HepG2 (cell line): ENCODE data around the gene UBE2G2. TPM values are rescaled to one million over a fixed set of nuclear protein-coding genes. Genes with fewer than 3 reads are reported as not detected.

ENCODE experiments used
- ATAC-seq: fragments of 200-7000 bp; cut with Tn5 transposase; 3 replicates; pipeline ENCODE4 v1.9.1; 2020; ENCODE audit warnings: mild to moderate bottlenecking, moderate library complexity
- BruUV-seq: library from RNA; stranded (reverse); fragments of 400-500 nt; replicated peaks from 2 replicates; lab custom pipeline; 2021; lab: Mats Ljungman, UMichigan
- CTCF ChIA-PET: fragments of 300-600 bp; formaldehyde crosslinking; extraction: SDS; loops from one replicate; lab custom pipeline; 2021; ENCODE audit warnings: low total read pairs, inconsistent platforms, low intra/inter-chr PET ratio; lab: Yijun Ruan, JAX
- POLR2A ChIA-PET: fragments of 350-600 bp; sonication (Branson Sonifier 250); formaldehyde crosslinking; loops from one replicate; lab custom pipeline; 2020; ENCODE audit warnings: antibody characterized with exemption, inconsistent platforms; lab: Yijun Ruan, JAX
- DNase-seq: peaks from one replicate; pipeline ENCODE4 v3.0.0-alpha.2; 2015; ENCODE audit warnings: low spot score
- FAIRE-seq: peaks from 3 replicates; lab custom pipeline; 2011; peaks lifted over from hg19 to GRCh38; lab: Jason Lieb, UNC
- H2AFZ ChIP-seq: one replicate; pipeline ENCODE4 v1.6.1; 2011; ENCODE audit warnings: low read length, inconsistent platforms
- H3K27ac ChIP-seq: fragments of 300-600 bp; 3 replicates; pipeline ENCODE4 v1.8.0; 2011; ENCODE audit warnings: mixed run types, mild to moderate bottlenecking, mixed read lengths, low read length, inconsistent platforms; ENCODE audit not compliant: insufficient read depth; ENCODE audit errors: extremely low read length
- H3K27me3 ChIP-seq, 2 experiments: fragments of 200-600 bp in 1 of 2; 2 replicates in 1 of 2; 3 replicates in 1 of 2; pipeline versions ENCODE4 v1.6.0 to v1.8.0; 2011; ENCODE audit warnings: low read length in 2 of 2, mild to moderate bottlenecking in 2 of 2, moderate library complexity in 2 of 2, inconsistent platforms in 1 of 2; ENCODE audit not compliant: insufficient read depth in 2 of 2, control insufficient read depth in 1 of 2
- H3K36me3 ChIP-seq, 2 experiments: fragments of 200-600 bp in 1 of 2; replicated peaks in 1 of 2; 2 replicates in 1 of 2; 3 replicates in 1 of 2; pipeline versions ENCODE4 v1.5.1 to v1.8.0; 2011; ENCODE audit warnings: low read length in 2 of 2, inconsistent platforms in 1 of 2; ENCODE audit not compliant: insufficient read depth in 2 of 2, control insufficient read depth in 1 of 2
- H3K4me1 ChIP-seq: 2 replicates; pipeline ENCODE4 v1.5.1; 2012; ENCODE audit warnings: low read length, inconsistent platforms; ENCODE audit not compliant: insufficient read depth
- H3K4me2 ChIP-seq: 2 replicates; pipeline ENCODE4 v1.6.0; 2011; ENCODE audit warnings: low read depth, low read length, inconsistent platforms
- H3K4me3 ChIP-seq, 3 experiments: fragments of 200-600 bp in 1 of 3; sonication (generic), shearing (Covaris generic) in 1 of 3; replicated peaks in 1 of 3; 2 replicates each; pipeline ENCODE4 v1.5.1; 2011 to 2016; ENCODE audit warnings: low read length in 3 of 3, inconsistent platforms in 2 of 3, low read depth in 2 of 3, mild to moderate bottlenecking in 2 of 3, control low read depth in 1 of 3, mixed read lengths in 1 of 3; ENCODE audit not compliant: insufficient read depth in 1 of 3
- H3K79me2 ChIP-seq: one replicate; pipeline ENCODE4 v1.6.1; 2011; ENCODE audit warnings: low read length, inconsistent platforms; ENCODE audit not compliant: insufficient read depth
- H3K9ac ChIP-seq: 2 replicates; pipeline ENCODE4 v1.6.0; 2011; ENCODE audit warnings: mild to moderate bottlenecking, low read depth, low read length, inconsistent platforms; ENCODE audit not compliant: insufficient read depth
- H3K9me3 ChIP-seq: 2 replicates; pipeline ENCODE4 v1.5.1; 2012; ENCODE audit warnings: mild to moderate bottlenecking, low read length
- H4K20me1 ChIP-seq: 2 replicates; pipeline ENCODE4 v1.6.0; 2011; ENCODE audit warnings: inconsistent platforms, mild to moderate bottlenecking, low read length, moderate library complexity; ENCODE audit not compliant: insufficient read depth
- DNMT3B ChIP-seq: conservative IDR thresholded peaks from 2 replicates; pipeline ENCODE4 v1.6.1; 2016; ENCODE audit warnings: missing biosample characterization, control low read depth
- IRX3 ChIP-seq: sonication (generic); formaldehyde crosslinking; IDR thresholded peaks from 2 replicates; pipeline ENCODE4 v1.8.1; 2023; ENCODE audit warnings: mild to moderate bottlenecking, low read depth, missing genetic modification reagents, borderline replicate concordance
- MAFF ChIP-seq: IDR thresholded peaks from 2 replicates; pipeline ENCODE4 v1.6.1; 2011; ENCODE audit warnings: low read depth, low read length, improper control_type of control experiment
- MAFK ChIP-seq, 2 experiments: IDR thresholded peaks in 1 of 2; conservative IDR thresholded peaks in 1 of 2; 2 replicates each; pipeline ENCODE4 v1.6.1; 2011; ENCODE audit warnings: improper control_type of control experiment in 2 of 2, low read length in 2 of 2
- MNT ChIP-seq: fragments of 450-650 bp; IDR thresholded peaks from 2 replicates; pipeline ENCODE4 v1.6.1; 2016
- ZSCAN29 ChIP-seq: sonication (generic); formaldehyde crosslinking; conservative IDR thresholded peaks from 2 replicates; pipeline ENCODE4 v1.4.0; 2020; ENCODE audit warnings: mild to moderate bottlenecking, missing genetic modification reagents
- WGBS: methylation state at CpG from one replicate; pipeline ENCODE4 v1.1.6; 2017; ENCODE audit warnings: low lambda C conversion rate; 5-methylcytosine and 5-hydroxymethylcytosine counted together
- in situ Hi-C: cut with HindIII; loops from 2 replicates; pipeline ENCODE4 v1.10.0; 2017; ENCODE audit warnings: low pct_unique_long_range_greater_than_20kb; ENCODE audit not compliant: extremely low pct_ligation_motif_present
- intact Hi-C: fragments of 100-400 bp; cut with micrococcal nuclease; formaldehyde crosslinking; loops from one replicate; pipeline ENCODE4 v1.10.0; 2022; ENCODE audit not compliant: unreplicated experiment
- polyA plus RNA-seq, 8 experiments: library from polyadenylated mRNA; depleted of rRNA in 3 of 8; stranded (reverse) in 7 of 8; unstranded in 1 of 8; fragments of >200 nt; fragmentation: Illumina TruSeq in 4 of 8; extraction: Trizol in 4 of 8; gene quantifications; 2 replicates each; pipeline versions ENCODE4 v1.2.1 to v1.2.3, GENCODE V29; 2011 to 2016; ENCODE audit warnings: low read depth in 4 of 8, missing spikeins in 1 of 8, mixed read lengths in 1 of 8; ENCODE audit not compliant: insufficient read depth in 1 of 8
- total RNA-seq, 5 experiments: library from RNA; depleted of rRNA; stranded (reverse); fragments of >200 nt; fragmentation: Illumina TruSeq; extraction: Trizol; gene quantifications; 2 replicates each; pipeline ENCODE4 v1.2.3, GENCODE V29; 2016; ENCODE audit warnings: low read depth in 1 of 5

UBE2G2 gene
- total and polyA plus RNA-seq, 2 of the 13 experiments (the other 11 are each of a cell fraction or from before 2014, with no cell fraction given), result 55.4 to 92.0 TPM

GRCh38 chr21:44810779-44811178 lies 9.2 kb upstream of the UBE2G2 start:
- Histone ChIP-seq H3K4me2 (no peak overlapping the region), H3K79me2 (peaks cover 49% of the 10 kb centered on the region), H4K20me1 (peaks cover 9% of the 10 kb centered on the region; the same call in 1 of the 2 replicates), H3K36me3 (peaks cover 29 to 76% of the 10 kb centered on the region in 2 experiments), H3K4me1 (peaks cover 17% of the 10 kb centered on the region), H3K9me3 (no peaks in the 10 kb centered on the region), H3K27ac (no peak overlapping the region), H3K4me3 (no peak overlapping the region), H2AFZ (no peak overlapping the region), H3K27me3 (no peaks in the 10 kb centered on the region), H3K9ac (no peak overlapping the region)
- POLR2A ChIA-PET, result no interaction called here
- intact Hi-C loops, result no loop called here
- no TSS peak for BruUV-seq
- CTCF ChIA-PET, result no interaction called here
- WGBS, result 89% methylated on average over 6 of the region's 6 CpGs
- no peak for DNase-seq
- in situ Hi-C loops, result no loop called here
- FAIRE-seq, result no peak
- TF ChIP-seq MNT (peak; percentile 58), ZSCAN29 (CRISPR knock-in tag) (no peak)
- ATAC-seq, result no peak

- ChIA-PET POLR2A (interaction anchor here (1.3 to 2.2 kb wide), 3 partner anchors 10 to 67 kb away, joined by 4 to 7 read pairs (median 4); partner anchors contain the start of genes PTTG1IP and SUMO3), CTCF (no interaction called here)
- Histone ChIP-seq H3K79me2 (peaks cover 18% of the 10 kb centered on the region), H3K9ac (no peak overlapping the region), H3K27ac (no peak overlapping the region), H3K4me1 (peaks cover 34% of the 10 kb centered on the region), H2AFZ (no peak overlapping the region), H3K9me3 (no peaks in the 10 kb centered on the region), H3K4me3 (no peak overlapping the region), H3K4me2 (no peak overlapping the region)
- WGBS, result 95% methylated on average over 4 of the region's 4 CpGs
- BruUV-seq, result no TSS peak
- TF ChIP-seq MAFK (conservative IDR thresholded peaks at IDR 0.05 in 1 of 2, IDR thresholded peaks at IDR 0.05 in 1 of 2; ENCODE audit: low read length in 2 of 2) (peak; percentile 26 to 74; a peak in 2 of 4 replicates), DNMT3B (CRISPR knock-in tag) (no peak), IRX3 (CRISPR knock-in tag) (no peak), MAFF (peak; percentile 50; the same call in 1 of the 2 replicates)
- TF ChIP-seq, all 625 proteins: peak for 2
- DNase-seq (no peak), ATAC-seq (no peak), FAIRE-seq (no peak)
- Histone ChIP-seq H3K27me3 (no peaks in the 10 kb centered on the region; a peak in 1 of 5 replicates), H3K36me3 (peaks cover 25 to 59% of the 10 kb centered on the region in 2 experiments; a peak in 4 of 5 replicates), H4K20me1 (0 out of 2 replicates have a peak, but pooled peaks cover 2% of the 10 kb centered on the region)
- intact Hi-C loops, result no loop called here
- in situ Hi-C loops, result no loop called here
Measured at GRCh38 chr21:44805859-44806258, 4.2 kb upstream of the UBE2G2 start.
